Endometrial microvascular endothelial cells (primary cell): ENCODE measurements around the gene MMAB. TPM values are rescaled to one million over a fixed set of nuclear protein-coding genes. Genes with fewer than 3 reads are reported as not detected.
"Not testable (repeated sequence)": the region's sequence is repeated elsewhere in the genome, so short reads cannot be mapped to it uniquely, and the experiment has no call there.

ENCODE experiments used
- in situ Hi-C: cut with HindIII; loops from 2 replicates; pipeline ENCODE4 v1.10.0; 2017; ENCODE audit warnings: low sequenced_read_pairs, low pct_unique_long_range_greater_than_20kb; ENCODE audit errors: inconsistent ontology term
- total RNA-seq: library from RNA; depleted of rRNA; stranded (reverse); fragments of >200 nt; gene quantifications from one replicate; pipeline ENCODE4 v1.2.3, GENCODE V29; 2015; ENCODE audit errors: inconsistent ontology term

The MMAB gene
- total RNA-seq, 1 donor from 2014 or later: 34.9 TPM

DNA sequence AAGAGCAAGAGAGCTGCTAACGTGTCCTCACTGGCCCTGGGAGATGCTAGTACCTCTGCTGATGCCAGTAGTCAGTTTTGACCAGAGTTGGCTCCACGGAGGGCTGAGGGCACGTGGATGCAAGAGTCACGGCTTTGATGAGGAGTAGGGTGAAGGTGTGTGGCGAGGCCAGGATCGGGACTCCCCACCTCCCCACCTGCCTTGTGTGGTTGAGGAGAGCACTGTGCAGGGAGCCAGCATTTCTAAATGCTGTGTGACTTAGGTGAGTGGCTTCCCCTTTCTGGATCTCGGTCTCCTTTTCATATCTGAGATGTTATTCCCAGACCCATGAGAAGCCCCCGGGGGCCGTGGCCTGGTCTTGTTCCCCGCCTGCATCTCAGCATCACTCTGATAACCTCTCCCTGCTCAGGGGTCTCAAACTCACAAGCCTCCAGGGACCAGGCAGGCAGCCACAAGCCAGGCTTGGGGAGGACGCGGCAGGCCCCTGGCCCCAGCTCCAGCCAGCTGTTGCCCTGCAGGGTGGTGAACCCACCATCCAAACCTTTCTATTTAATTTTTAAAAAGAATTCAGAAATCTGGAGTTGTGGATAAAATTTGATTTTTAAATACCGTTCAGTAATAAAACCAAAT, 32.4 kb upstream of the MMAB start:
- in situ Hi-C loops: no loop called here

- in situ Hi-C loops: no loop called here
Measured at GRCh38 chr12:109605016-109605415, 31.7 kb upstream of the MMAB start.

GRCh38 chr12:109604132-109604585, 30.9 kb upstream of the MMAB start:
- in situ Hi-C loops: no loop called here

- in situ Hi-C loops: not testable (repeated sequence)
Measured at GRCh38 chr12:109602132-109602531, 28.8 kb upstream of the MMAB start.

DNA sequence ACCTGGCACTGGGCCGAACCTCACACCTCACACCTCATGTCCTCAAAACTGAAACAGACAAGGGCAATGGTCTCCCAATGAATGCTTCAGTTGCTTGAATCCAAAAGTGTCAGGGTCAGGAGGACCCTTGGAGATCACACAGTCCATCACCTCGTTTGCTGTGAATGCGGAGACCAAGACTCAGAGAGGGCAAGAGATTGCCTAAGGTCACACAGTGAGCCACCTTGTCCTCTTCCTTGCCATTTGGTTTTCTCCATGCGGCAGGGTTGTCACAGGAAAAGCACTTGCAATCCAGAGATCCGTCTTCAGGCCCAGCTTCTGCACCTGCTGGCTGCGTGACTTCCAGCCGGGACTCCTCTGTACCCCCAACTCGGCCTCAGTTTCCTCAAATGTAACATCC, 28.3 kb upstream of the MMAB start:
- in situ Hi-C loops: no loop called here

- in situ Hi-C loops: no loop called here
Measured at GRCh38 chr12:109600995-109601394, 27.7 kb upstream of the MMAB start.

DNA sequence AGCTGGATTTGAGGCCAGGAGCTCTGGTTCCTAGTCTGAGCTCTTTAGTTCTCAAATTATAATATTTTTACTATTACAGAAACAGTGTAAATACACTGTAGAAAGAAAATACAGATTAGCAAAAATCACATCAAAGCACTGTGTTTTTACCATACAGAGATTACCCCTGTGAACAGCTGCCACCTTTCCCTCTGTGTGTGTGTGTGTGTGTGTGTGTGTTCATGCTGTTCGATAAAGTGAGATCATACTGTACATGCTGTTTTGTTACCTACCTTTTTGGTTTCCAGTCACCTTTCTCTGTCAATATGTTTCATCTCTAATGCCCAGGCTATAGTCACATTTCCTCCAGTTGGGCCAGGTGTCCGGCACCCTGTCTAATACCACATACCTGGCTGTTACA, 27.2 kb upstream of the MMAB start:
- in situ Hi-C loops: no loop called here

DNA sequence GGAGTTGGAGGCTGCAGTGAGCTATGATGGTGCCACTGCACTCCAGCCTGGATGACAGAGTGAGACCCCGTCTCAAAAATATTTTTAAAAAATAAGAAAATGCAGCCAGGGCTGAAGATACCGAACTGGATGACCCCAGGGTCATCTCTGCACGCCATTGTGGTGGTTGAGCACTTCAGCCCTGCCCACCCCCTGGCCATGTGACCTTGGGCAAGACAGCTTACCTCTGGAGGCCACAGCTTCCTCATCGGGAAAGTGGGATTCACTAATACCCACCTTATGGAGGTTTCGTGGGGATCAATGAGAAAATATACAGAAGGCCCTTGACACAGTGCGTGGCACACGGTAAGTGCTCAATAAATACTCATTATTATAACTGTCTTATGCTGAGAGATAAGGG, 25.8 kb upstream of the MMAB start:
- in situ Hi-C loops: no loop called here

DNA sequence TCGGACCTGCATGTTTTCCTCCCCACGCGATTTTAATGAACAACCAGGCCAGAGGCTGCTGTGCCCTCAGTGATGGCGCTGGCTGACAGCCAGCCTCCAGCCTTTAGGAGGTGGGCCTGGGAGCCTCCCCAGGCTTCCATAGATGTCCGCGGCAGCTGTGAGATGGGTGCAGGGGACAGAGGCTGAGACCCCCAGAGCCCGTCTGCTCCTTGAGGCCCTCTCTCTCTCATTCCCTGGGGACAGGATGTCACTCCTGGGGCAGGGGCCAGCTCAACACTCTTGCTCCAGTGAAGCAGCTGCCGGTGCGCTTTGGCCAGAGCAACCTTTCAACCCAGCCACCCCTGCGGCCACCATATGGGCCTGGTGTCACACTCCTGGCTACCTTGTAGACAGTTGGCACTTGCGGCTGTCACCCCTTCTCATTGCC, 25.1 kb upstream of the MMAB start:
- in situ Hi-C loops: no loop called here

DNA sequence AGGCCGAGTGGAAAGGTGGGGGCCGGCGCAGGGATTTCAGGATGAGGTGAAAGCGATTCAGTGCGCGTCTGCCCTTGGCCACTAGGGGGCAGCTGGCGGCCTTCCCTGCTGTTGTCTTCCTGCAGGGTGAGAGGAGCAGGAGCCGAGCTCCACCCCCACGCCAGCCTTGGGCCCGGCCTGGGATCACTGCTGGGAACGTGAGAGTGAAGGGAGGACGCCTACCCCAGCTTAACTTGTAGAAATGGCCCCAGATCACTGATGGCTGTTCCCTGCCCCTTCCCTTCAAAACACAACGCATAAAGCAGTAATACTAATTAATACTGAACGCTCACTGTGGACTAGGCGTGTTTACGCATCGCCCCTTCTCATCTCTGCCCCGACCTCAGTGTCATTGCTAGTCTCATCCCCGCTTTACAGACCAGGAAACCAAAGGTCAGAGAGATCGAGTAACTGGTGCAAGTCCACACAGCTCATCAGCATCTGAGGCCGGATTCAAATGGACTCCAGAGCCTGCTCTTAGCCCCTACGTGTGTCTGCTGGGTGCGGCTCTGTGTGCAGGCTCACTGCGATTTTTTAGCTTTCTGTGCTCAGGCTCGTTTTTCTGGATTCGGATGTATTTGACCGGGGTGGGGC, 24.6 kb upstream of the MMAB start:
- in situ Hi-C loops: no loop called here

- in situ Hi-C loops: no loop called here
Measured at GRCh38 chr12:109597414-109597794, 24.1 kb upstream of the MMAB start.

- in situ Hi-C loops: no loop called here
Measured at GRCh38 chr12:109596418-109597244, 23.3 kb upstream of the MMAB start.

DNA sequence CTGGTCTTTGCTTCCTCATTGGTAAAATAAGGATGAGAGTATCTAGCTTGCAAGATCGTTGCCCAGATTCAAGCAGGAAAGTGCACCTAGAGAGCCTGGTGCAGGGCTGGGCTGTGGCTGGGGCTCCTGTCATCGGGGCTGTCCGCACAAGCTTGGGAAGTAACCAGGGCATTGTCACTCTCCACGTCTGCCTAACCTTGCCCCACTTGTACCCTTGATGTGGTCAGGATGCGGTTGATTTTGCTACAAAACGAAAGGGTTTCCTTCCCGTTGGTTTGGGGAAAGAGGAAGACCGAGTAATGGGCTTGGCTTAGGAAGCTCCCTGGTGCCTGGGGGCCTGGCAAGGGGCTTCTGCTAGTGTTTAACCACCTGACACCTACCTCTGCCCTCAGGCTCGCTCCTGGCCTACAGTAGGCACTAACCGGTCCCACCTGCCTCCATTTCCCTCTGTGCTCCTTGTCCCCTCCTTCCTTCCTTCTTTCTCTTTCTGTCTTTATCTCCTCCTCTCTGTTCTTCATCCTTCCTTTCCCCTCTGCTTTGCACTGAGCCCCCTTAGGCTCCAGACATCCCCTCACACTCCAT, 22.1 kb upstream of the MMAB start:
- in situ Hi-C loops: no loop called here

- in situ Hi-C loops: no loop called here
Measured at GRCh38 chr12:109594556-109595317, 21.4 kb upstream of the MMAB start.

- in situ Hi-C loops: no loop called here
Measured at GRCh38 chr12:109592905-109593272, 19.6 kb upstream of the MMAB start.

GRCh38 chr12:109592195-109592904, 19.0 kb upstream of the MMAB start:
- in situ Hi-C loops: no loop called here

- in situ Hi-C loops: no loop called here
Measured at GRCh38 chr12:109591041-109591440, 17.7 kb upstream of the MMAB start.

- in situ Hi-C loops: no loop called here
Measured at GRCh38 chr12:109590566-109590965, 17.3 kb upstream of the MMAB start.
